Right kidney (tissue), 9 donors: ENCODE data around the gene PLSCR3.

ENCODE experiments used
- DNase-seq: peaks from one replicate; pipeline ENCODE4 v3.0.0-alpha.2; 2016
- long read RNA-seq, 8 donors: transcript quantifications; one replicate each; lab custom pipeline, GENCODE V29; 2026

The PLSCR3 gene
- long read RNA-seq, donor 1, transcript PLSCR3-209 (8 exons, 2,032 nt): major isoform, 5 of 12 reads
- long read RNA-seq, donor 1, partial matches to known transcripts: 0 of 12 reads
- long read RNA-seq, donor 1, other reads (novel, unspliced or antisense): 0 of 12 reads
- long read RNA-seq, donor 2, partial matches to known transcripts: 20 of 28 reads
- long read RNA-seq, donor 2, other reads (novel, unspliced or antisense): 0 of 28 reads
- long read RNA-seq, donor 3, transcript PLSCR3-202 (8 exons, 2,067 nt): major isoform, 11 of 14 reads
- long read RNA-seq, donor 3, partial matches to known transcripts: 0 of 14 reads
- long read RNA-seq, donor 3, other reads (novel, unspliced or antisense): 0 of 14 reads
- long read RNA-seq, donor 4, partial matches to known transcripts: 5 of 11 reads
- long read RNA-seq, donor 4, other reads (novel, unspliced or antisense): 0 of 11 reads
- long read RNA-seq, donor 5, transcript PLSCR3-202 (8 exons, 2,067 nt): major isoform, 7 of 37 reads
- long read RNA-seq, donor 5, partial matches to known transcripts: 24 of 37 reads
- long read RNA-seq, donor 5, other reads (novel, unspliced or antisense): 0 of 37 reads
- long read RNA-seq, donor 6, partial matches to known transcripts: 0 of 5 reads
- long read RNA-seq, donor 6, other reads (novel, unspliced or antisense): 0 of 5 reads
- long read RNA-seq, donor 7: 0 reads
- long read RNA-seq, donor 8, transcript PLSCR3-212 (7 exons, 1,965 nt): minor isoform, 5 of 14 reads
- long read RNA-seq, donor 8, transcript PLSCR3-202 (8 exons, 2,067 nt): major isoform, 7 of 14 reads
- long read RNA-seq, donor 8, partial matches to known transcripts: 0 of 14 reads
- long read RNA-seq, donor 8, other reads (novel, unspliced or antisense): 0 of 14 reads

DNA sequence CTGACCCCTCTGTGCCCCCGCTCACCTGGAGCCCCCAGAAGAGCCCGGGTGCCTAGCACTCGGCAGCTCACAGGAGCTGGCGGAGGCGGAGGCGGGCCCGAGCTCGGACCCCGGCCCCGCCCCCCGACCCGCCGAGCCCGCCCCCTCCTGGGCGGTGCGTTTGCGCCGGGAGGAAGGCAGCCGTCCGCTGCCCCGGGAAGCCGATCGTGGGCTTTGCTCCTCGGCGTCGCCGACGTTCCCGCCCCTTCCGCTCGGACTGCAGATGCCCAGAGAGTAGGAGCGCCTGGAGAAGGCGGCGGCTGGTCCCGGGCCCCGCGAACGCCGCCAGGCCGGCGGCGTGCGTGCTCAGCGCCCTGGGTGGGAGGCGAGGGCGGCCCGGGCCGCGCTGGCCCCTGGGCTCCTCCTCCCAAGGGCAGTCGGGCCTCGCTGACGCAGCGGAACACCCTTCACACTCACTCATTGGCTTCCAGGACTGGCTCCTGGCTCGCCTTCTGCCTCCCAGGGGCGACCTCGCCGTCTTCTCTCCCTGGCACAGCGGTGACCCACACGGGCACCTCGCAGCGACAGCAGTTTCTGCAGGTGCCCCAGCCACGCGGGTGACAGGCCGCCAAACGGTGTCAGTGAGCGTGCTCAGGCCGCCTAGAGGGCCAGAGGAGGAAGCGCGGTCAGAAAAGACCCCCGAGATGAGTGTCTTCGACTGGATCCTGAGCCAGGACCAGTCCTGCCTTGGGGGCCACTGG is at the start of gene PLSCR3:
Gene PLSCR3 (minus strand): TSS at position 74 of the 740 bp plus-strand sequence. CDS start 415 bp downstream, outside the sequence.
- peak; percentile 97 for DNase-seq

DNA sequence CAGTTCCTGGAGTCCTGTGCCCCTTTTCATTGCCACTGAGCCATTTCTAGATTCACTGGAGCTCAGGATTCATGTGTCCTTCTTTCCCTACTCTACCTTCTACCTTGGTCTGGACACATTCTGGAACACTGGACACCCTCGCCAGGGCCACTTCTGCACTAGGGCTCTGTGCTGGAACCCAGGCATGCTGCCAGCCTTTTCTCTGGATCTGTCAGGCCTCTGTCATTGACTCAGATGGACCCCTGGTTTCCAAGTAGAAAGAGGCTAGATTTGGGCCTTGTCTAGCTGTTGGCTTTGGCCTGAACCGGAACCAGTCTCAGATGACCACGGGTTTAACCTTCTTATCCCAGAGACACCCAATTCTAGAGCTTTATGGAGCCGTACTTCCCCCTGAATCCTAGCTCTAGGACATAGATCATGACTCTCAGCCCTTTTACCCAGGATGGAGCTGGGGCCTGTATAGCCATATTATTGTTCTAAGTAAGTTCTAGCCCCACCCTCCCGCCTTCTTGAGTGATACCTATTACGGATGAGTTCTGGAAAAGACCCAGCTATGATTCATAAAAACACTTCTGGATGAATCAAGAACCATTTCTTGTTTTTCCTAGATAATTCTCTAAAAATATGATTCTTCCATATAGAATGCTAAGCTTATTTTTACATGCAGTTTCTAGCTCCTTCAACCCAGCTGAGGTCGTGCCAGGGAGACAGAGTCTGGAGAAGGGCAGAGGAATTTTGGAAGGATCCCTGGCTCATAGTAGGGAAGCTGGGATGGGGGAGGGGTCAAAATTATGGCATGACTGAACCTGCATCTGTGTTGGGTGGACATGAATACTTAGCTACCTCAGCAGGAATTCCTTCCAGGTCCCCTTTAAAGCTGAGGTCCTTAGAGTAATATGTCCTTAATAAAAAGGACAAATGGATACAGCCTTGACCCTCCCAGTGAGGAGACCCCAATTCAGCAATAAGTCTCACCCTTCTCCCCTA is 49.5 kb upstream of the PLSCR3 start:
- no peak for DNase-seq

DNA sequence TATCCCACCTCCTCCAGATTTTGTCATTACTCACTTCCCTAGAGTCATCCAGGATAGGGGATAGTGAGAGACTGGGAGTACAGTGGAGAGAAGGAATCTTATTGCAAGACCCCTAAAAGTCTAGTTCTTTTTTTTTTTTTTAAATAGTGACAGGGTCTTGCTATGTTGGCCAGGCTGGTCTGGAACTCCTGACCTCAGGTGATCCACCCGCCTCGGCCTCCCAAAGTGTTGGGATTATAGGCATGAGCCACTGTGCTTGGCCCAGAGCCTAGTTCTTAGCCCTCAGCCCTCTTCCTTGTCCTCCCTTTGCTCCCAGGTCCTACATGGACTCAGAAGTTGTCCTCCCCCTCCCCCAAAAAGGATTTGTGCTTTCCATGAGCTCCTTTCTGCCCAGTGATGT is 47.8 kb upstream of the PLSCR3 start:
- no peak for DNase-seq

DNA sequence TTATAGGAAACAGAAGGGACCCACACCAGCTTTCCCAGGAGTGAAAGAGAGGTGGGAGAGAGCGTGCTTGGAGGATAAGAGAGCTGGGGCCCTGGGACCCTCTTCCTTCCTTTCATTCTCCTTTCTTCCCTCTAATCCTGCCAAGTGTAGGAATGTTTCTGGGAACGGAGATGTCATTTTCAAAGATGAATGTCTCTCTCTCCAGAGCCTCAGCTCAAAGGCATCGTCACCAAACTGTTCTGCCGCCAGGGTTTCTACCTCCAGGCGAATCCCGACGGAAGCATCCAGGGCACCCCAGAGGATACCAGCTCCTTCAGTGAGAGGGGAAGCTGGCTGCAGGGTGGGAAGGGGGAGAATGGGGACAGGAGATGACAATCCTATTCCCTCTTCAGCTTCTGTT is 46.9 kb upstream of the PLSCR3 start:
- no peak for DNase-seq

- no peak for DNase-seq
Observed at GRCh38 chr17:7440834-7441195, 46.5 kb upstream of the PLSCR3 start.

GRCh38 chr17:7440113-7440833 is 45.9 kb upstream of the PLSCR3 start:
- peak; percentile 87 for DNase-seq

DNA sequence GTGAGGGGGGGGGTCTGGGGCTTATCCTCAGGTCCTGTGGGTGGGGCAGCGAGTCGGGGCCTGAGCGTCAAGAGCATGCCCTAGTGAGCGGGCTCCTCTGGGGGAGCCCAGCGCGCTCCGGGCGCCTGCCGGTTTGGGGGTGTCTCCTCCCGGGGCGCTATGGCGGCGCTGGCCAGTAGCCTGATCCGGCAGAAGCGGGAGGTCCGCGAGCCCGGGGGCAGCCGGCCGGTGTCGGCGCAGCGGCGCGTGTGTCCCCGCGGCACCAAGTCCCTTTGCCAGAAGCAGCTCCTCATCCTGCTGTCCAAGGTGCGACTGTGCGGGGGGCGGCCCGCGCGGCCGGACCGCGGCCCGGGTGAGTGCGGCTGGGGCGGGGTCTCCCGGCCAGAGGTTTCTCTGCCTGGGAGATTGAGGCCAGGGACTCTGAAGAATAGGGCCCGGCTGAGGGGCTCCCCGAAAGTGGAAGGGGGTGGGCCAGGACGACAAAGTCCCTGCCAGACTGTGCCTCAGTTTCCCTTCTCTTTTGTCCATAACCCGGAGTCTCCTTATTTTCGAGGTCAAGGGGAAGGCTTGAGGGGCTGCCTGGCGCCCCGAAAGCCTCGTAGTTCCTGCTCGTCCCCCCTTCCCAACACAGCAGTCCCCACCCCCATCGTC is 45.3 kb upstream of the PLSCR3 start, which contains the start of gene FGF11:
Gene FGF11 (plus strand): TSS at position 51 of the 651 bp plus-strand sequence. CDS start 109 bp downstream, at position 160.
- DNase-seq: peak; percentile 50

GRCh38 chr17:7438656-7439460 is 44.5 kb upstream of the PLSCR3 start:
- DNase-seq: no peak

GRCh38 chr17:7437950-7438614 is 43.8 kb upstream of the PLSCR3 start:
- peak; percentile 80 for DNase-seq

DNA sequence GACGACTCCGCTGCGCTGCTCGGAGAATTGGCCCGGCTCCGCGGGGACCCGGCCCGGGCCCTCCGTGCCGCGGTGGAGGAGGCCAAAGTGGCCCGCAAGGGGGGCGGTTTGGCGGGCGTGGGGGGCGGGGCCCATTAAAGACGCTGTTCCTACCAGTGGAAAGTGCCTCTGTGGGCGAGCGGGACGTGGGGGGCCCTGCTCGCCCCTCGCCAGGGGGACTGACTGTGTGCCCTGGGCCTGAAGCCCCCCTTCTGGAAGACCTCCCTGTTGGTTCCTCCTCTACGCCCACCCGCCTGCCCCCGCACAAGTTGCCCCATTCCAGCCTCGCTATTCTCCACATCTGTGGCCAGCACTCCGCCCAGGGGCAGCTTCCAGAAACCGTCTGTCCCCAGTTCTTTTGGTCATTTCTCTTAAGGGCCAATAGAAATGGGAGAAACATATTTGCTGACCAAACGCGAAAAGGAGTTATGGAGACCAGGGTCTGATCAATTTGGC is 43.1 kb upstream of the PLSCR3 start:
- DNase-seq: no peak

- peak; percentile 87 for DNase-seq
Observed at GRCh38 chr17:7436556-7437368, 42.4 kb upstream of the PLSCR3 start.

DNA sequence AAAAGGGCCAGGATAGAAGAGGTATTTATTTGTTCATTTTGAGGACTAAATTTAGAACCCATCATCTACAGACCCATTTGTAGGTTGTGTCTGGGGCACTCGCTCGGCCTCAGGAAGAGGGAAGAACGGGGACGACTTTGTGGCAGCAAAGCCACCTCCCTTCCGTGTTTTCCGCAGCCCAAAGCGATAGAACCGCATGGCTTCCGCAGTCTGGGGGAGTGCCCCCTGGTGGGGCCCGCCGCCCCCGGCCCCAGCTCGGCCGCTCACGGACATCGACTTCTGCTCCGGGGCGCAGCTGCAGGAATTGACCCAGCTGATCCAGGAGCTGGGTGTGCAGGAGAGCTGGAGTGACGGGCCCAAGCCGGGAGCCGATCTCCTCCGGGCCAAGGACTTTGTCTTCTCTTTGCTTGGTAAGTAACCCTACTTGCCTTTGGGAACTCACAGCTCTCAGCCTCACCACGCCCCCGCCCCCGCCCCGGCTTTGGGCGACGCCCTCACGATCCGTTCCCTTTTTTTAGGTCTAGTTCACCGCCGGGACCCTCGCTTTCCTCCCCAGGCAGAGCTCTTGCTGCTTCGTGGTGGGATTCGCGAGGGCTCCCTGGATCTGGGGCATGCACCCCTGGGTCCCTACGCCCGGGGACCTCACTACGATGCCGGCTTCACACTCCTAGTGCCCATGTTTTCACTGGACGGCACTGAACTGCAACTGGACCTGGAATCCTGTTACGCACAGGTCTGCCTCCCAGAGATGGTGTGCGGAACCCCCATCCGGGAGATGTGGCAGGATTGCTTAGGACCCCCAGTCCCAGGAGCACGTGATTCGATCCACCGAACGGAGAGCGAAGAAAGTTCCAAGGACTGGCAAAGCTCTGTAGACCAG is 41.6 kb upstream of the PLSCR3 start:
- peak; percentile 78 for DNase-seq

- DNase-seq: no peak
Observed at GRCh38 chr17:7432296-7432695, 38.0 kb upstream of the PLSCR3 start.

DNA sequence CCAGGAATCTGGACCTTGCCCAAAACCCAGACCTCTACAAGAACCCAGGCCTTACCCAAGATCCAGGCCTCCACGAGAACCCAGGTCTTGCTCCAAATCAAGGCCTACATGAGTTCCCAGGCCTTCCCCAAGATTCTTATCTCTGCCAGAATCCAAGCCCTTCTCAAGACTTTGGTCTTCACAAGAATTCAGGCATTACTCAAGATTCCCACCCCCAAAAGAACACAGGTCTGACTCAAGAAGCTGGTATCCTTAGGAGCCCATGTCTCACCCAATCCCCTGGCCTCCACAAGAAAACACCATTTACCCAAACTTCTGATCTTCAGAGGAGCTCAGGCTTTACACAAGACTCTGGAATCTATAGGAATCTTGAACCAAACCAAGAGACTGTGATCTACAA is 36.9 kb upstream of the PLSCR3 start:
- no peak for DNase-seq

DNA sequence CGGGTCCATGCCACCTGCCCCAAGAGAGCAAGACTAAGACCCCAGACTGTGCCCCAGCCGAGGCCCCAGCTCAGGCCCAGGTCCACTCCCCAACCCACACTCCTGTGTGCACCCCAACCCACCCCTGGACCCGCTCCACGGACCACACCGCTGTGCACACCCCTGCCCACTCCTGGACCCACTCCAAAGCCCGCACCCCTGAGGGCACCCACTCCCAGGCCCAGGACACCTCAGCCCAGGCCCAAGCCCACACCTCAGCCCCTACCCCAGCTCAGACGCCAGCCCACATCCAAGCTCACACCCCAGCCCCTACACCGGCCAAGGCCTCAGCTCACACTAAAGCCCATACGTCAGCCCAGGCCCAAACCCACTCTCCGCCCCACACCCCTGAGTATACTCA is 35.4 kb upstream of the PLSCR3 start:
- DNase-seq: no peak

DNA sequence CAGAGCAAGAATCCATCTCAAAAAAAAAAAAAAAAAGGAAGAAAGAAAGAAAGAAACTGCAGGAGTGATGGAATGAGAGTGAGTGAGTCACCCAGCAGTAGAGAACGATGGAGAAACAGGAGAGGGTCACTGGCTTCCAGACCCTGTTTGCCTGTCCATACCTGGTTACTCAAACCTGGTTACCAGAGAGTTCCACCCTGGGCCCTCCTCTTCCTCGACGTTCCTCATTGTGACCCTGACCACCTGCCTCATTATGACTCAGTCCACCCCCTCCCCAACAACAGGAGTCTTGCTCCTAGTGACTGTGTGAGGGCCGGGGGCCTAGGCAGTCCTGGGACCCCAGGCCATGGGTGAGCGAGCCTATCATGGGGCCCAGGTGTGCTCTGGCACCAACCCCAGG is 34.2 kb upstream of the PLSCR3 start, which contains the start of gene SPEM3:
Gene SPEM3 (plus strand): TSS at position 301 of the 400 bp plus-strand sequence. CDS start 46 bp downstream, at position 347.
- DNase-seq: no peak
